GM12864 (cell line): Measurements from ENCODE around the gene RNF149.

Source experiments
- DNase-seq: peaks from one replicate; pipeline ENCODE4 v3.0.0-alpha.2; 2011; ENCODE audit warnings: low read depth
- H3K4me3 ChIP-seq: 2 replicates; pipeline ENCODE4 v1.5.1; 2011; ENCODE audit warnings: mild to moderate bottlenecking, low read depth, low read length, control low read depth
- CTCF ChIP-seq: IDR thresholded peaks from 2 replicates; pipeline ENCODE4 v1.5.1; 2011; ENCODE audit warnings: low read depth, mild to moderate bottlenecking, moderate library complexity, low read length, control low read depth, inconsistent platforms; ENCODE audit errors: missing control alignments

Gene RNF149

GRCh38 chr2:101351207-101351606, 42.7 kb upstream of the RNF149 start:
- TF ChIP-seq CTCF, result no peak
- DNase-seq, result no peak
- H3K4me3 ChIP-seq, result no peak overlapping the region

- no peak overlapping the region for H3K4me3 ChIP-seq
- peak; percentile 8 for TF ChIP-seq CTCF
- DNase-seq, result no peak
Measured at GRCh38 chr2:101349893-101350662, 41.6 kb upstream of the RNF149 start.

- TF ChIP-seq CTCF, result no peak
- no peak for DNase-seq
- no peak overlapping the region for H3K4me3 ChIP-seq
Measured at GRCh38 chr2:101348883-101349282, 40.4 kb upstream of the RNF149 start.

GRCh38 chr2:101346909-101347308, 38.4 kb upstream of the RNF149 start:
- DNase-seq, result no peak
- TF ChIP-seq CTCF, result no peak
- H3K4me3 ChIP-seq, result no peak overlapping the region

- DNase-seq, result no peak
- TF ChIP-seq CTCF, result no peak
- no peak overlapping the region for H3K4me3 ChIP-seq
Measured at GRCh38 chr2:101344137-101344536, 35.6 kb upstream of the RNF149 start.

- no peak overlapping the region for H3K4me3 ChIP-seq
- TF ChIP-seq CTCF, result no peak
- no peak for DNase-seq
Measured at GRCh38 chr2:101342625-101343008, 34.1 kb upstream of the RNF149 start.
